HG02973 (cell line): ENCODE results near the gene SKAP1.

Experiments
- ATAC-seq: cut with Tn5 transposase; IDR thresholded peaks from one replicate; pipeline ENCODE4 v1.9.1; 2021; ENCODE audit warnings: moderate library complexity; ENCODE audit not compliant: unreplicated experiment

The SKAP1 gene

DNA sequence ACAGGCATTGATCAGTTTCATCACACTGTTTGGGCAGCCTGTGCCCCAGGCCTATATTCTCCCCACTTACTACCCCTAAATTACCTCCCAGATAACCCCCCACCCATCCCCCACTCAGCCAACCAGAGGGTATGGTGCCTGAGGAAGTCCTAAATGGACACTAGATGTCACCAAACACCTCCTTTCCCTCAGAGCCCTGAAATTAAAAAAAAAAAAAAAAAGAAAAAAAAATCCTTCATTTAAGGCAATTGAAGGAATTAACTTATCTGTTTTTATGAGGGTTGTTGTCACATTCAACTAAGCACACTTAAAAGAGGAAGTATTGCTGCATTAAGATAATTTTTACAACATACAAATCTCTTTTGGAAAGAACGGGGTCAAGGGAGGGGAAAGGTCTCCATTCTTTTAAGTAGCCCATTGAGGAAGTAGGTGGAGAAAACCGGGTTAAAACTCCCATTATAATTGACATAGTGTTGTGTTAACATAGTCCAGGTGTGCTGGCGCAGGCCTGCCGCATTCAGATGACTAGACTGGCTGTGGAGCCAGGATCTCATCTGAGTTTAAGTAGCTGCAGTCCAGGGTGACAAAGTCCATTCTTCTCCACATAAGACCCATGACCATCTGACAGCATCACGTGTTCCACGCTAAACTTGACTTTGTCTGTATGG lies 276.2 kb downstream of the SKAP1 start:
- ATAC-seq = no peak

- no peak for ATAC-seq
These were observed 277.7 kb downstream of the SKAP1 start for GRCh38 chr17:48152289-48152688.

DNA sequence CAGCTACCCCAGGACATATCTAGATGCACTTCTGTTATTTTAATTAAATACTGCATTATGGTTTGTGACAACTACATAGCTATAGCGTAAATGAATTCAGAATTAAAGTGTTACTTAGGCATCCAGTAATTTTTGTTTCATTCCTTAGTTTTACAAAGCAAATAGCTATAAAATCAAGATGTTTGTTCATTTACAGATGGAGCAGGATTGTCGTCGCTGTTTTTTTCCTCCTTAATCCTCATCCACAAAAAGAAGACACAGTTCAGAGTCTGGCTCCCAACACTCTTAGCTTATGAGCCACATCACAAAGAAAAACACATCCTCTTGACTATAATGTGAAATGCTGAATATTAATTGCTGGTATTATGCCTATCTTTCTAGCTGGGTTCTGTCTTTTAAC lies 278.8 kb downstream of the SKAP1 start:
- ATAC-seq = no peak

- no peak for ATAC-seq
These were observed 279.4 kb downstream of the SKAP1 start for GRCh38 chr17:48150597-48151001.

- ATAC-seq = no peak
These were observed 280.1 kb downstream of the SKAP1 start for GRCh38 chr17:48149787-48150463.

DNA sequence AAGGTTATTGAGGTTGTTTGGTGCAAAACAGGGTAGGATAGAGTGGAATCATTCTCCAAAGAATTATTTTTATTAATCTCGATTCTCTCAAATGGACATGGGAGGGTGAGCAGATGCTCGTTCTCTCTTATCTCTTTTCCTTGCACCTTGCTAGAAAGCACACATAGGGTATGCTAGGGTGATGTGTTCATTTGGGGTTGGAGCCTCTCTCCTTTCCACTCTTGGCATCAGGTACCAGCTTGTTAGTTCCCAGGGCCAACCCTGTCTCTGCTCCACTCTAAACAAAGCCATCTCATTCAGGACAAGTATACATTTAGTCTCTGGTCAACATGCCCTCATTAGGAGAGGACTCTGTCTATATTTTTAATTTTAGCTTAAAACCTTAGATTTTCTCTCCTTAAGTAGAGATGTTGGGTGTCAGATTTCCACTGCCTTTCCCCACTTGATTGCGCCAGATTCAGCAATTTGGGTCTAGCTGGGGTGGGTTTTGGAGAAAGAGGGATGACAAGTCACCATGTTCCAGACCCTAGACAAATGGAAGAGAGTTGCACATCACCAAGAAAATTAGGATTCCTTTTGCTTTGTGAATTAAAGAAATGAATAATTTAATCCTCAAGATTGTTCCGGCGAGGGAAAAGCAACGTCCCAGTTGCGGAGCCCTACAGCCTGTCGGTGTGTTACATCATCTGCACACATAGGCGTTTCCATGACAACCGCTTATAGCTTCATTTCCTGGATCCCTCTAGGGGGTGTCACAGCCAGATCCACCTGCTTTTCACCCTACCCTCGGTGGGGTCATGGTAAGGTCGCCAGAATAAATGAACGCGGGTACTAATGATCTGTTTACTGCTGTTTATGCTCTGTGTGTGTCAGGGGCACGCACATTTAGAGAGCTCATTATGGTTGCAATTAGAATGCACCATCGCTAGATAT lies 280.9 kb downstream of the SKAP1 start:
- ATAC-seq = no peak

DNA sequence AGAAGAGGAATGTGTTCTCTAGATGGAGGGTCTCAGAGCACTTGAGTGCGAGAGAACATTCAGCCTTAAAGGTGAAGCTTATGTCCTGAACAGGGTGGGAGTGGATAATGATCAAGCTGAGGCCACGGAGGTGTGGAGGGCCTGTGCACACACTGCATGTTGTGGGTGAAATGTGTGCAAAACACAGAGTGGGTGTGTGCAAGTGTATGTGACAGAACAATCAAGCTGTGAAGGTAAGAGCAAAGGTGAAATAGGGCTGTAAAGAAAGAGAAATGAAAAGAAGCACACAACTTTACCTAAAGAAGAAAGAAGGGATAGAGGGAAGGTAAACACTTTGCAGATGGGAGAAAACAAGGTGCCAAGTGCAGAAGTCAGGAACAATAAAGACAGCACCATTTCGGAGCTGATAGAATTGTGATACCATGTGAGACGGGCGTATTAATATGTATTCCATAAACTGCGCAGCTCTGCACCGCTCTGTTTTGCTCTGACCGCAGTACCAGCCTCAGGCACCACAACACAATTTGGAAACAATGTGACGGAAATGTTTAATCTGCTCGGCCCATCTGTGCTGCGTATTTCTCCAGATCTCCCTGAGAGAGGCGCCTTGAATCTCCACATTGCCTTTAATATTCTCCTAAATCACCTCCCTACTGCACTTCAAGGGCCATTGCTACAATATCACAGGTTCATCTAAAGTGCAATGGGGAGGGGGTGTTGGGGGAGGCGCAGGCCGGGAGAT lies 281.8 kb downstream of the SKAP1 start:
- ATAC-seq = no peak

GRCh38 chr17:48144976-48145798 lies 284.8 kb downstream of the SKAP1 start:
- ATAC-seq = no peak

GRCh38 chr17:48144231-48144630 lies 285.8 kb downstream of the SKAP1 start:
- ATAC-seq = no peak

DNA sequence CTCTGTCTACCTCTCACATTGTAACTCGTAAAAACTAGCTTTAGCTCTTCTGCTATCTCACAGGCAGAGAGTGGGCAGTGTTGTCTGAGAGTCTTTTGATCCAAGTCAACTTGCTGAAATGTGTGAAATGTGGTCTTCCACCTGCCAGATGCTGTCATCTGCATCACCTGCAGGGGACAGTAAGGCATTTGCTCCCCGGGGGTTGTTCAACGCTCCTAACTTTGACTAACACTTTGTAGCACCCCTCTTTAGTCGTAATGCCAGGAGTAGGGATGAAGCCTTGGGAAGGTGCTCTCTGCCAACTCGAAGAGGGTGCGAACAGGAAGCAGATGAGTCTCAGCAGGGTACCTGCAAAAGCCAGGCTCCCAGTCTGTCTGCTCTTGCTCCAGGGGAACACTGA lies 286.4 kb downstream of the SKAP1 start:
- no peak for ATAC-seq

- ATAC-seq = no peak
These were observed 290.1 kb downstream of the SKAP1 start for GRCh38 chr17:48139944-48140343.

- ATAC-seq = no peak
These were observed 292.4 kb downstream of the SKAP1 start for GRCh38 chr17:48137656-48138055.

GRCh38 chr17:48134912-48135480 lies 295.0 kb downstream of the SKAP1 start:
- ATAC-seq = no peak

DNA sequence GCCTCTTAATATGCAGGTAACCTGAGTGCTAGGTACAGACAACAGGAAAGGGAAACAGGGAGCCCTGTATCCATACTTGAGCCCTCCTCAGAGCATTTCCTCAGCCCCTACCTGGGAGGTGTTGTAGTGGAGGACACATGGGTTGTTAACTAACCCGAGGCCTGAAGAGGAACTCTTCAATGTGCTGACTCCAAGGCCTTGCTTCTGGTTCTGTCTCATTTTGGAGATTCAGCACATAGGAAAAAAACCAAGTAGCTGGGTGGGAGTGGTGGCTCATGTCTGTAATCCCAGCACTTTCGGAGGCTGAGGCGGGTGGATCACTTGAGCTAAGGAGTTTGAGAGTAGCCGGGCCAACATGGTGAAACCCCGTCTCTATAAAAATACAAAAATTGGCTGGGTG lies 297.6 kb downstream of the SKAP1 start:
- ATAC-seq = no peak

GRCh38 chr17:48131216-48131824 lies 298.7 kb downstream of the SKAP1 start:
- no peak for ATAC-seq

GRCh38 chr17:48129981-48130380 lies 300.0 kb downstream of the SKAP1 start:
- ATAC-seq = no peak

DNA sequence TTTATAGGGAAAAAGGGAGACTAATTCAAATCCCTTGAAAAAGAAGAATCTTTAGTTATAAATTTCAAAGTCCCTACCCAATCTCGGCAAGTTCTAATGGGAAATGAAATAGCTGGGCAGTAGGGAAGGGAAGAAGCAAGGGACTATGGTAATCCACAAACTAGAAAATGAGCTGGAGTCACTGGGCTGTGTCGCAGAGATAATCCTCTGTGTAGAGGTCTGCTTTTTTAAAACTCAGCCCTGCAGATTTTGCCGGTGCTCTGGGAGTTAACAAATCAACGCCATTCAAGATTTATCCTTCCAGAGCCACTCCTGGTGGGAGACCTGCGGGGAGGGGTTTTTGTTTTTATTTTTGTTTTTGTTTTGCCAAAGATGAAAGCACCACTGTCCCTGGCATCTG lies 301.6 kb downstream of the SKAP1 start:
- ATAC-seq = no peak

DNA sequence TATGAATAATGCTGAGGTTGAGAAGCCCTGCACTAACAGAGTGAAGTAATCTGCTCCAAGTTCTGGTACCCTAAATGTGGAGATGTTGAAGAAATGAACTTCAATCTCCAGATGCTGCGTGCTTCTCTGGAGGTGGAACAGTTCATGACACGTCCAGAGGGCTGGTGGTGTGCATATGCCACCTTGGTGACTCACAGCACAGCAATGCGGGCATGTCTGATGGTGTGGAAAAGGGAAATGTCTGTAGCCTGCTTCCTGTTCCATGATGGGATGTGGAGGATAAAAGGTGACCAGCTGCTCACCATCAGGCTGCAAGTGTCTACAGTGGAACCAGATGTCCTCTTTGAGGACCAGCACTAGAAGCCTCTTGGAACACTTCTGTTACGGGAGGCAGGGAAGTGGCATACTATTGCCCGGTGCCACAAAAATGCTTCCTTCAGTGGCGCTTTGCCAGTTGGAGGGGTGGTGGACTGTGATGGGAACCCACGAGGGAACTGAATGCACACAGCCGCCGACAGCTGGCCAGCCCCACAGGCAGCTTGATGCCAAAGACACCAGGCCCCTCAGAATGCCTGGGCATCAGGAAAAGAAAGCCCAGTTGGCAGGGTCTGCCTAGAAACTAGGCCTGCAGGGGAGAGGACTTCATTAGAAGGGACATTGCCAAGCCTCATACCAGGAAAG lies 302.5 kb downstream of the SKAP1 start:
- ATAC-seq = no peak

DNA sequence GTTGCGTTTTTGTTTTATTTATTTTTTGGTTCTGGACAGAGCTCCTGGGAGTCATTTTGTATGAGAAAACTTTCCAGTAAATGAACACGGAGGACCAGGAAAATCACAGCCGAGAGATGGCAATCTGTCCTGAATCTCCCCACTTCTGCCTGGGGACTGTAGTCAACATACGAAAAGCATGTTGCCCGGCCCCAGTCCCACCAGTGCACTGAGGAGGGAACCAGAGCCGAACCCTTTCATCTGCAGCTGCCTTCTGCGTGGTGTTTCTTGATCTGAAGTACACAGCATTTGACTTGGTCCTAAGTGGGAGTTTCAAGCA lies 303.5 kb downstream of the SKAP1 start:
- ATAC-seq = no peak
